NCI-H1694 treated with DMSO at 0.1 percent for 48 hours (cell line): ENCODE measurements around the gene ACOT12.

Experiments
- DNase-seq: peaks from one replicate; lab custom pipeline; 2025; lab: John Stamatoyannopoulos, UW

ACOT12 gene

DNA sequence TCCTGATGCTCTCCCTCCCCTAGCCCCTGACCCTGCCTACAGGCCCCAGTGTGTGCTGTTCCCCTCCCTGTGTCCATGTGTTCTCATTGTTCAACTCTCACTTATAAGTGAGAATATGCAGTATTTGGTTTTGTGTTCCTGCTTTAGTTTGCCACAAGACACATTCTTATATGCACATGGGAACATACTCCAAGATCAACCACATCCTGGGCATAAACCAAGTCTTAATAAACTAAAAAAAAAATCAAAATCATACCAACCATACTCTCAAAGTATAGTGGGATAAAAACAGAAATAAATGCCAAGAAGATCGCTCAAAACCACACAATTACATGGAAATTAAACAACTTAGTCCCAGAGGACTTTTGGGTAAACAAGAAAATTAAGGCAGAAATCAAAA is 103.8 kb downstream of the ACOT12 start:
- DNase-seq = no peak

DNA sequence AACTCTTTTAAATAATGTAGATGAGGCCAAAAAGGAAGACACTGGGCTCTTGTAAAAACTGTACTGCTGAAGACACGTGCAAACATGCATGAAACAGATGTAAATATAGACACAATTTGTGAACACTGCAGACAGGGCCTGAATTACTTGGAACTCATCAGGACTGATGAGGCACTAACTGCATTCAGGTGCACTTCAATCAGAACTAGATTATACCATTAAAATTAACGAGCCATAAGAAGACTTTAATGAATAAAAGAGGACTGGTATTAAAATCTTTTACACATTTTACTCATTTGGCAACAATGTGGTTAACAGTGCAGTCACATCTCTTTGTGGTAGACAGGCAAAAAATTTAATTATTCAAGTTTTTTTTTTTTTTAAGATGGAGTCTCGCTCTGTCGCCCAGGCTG is 105.9 kb downstream of the ACOT12 start:
- no peak for DNase-seq

DNA sequence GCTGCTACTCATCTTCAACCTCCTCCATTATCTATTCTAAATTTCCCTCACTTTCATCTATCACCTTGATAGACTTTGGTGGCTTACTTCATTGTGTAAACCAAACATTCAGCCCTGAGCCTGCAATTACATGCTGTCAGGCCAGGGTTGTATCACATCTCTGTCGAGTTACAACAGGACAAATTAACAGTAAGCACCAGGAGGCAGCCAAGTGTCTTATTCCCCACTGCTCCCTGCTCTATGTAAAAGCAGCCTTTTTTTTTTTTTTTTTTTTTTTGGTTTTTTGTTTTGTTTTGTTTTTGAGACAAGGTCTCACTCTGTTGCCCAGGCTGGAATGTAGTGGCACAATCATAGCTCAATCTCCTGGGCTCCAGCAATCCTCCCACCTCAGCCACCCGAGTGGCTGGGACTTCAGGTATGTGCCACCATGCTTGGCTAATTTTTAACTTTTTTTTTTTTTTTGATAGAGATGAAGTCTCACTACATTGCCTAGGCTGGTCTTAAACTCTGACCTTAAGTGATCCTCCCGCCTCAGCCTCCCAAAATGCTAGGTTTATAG is 107.8 kb downstream of the ACOT12 start:
- DNase-seq = no peak

DNA sequence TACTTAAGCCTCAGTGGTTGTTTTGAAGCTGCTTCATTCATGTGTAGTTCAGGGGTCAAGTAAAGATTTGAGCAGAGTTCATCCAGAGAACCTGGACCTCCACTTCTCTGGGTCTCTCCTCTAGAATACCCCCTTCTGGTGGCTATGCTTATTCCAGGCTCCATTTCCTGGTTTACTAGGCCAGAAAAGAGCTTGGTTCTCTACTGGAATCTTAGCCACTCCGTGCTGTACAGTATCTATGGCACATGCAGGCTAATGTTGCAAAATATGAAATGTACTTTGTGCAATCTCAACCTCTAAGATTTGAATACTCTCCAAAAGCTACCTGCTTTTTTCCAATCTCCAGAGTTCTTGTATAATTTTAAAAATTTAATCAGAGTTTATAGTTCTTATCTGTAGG is 110.0 kb downstream of the ACOT12 start:
- DNase-seq = no peak
